ENCODE measurements around the gene ATP7A. TPM values are rescaled to one million over a fixed set of nuclear protein-coding genes. Genes with fewer than 3 reads are reported as not detected.
"Not testable (repeated sequence)": the region's sequence is repeated elsewhere in the genome, so short reads cannot be mapped to it uniquely, and the experiment has no call there.

Gene ATP7A
- total RNA-seq, 1 donor from 2014 or later = 7.9 TPM

DNA sequence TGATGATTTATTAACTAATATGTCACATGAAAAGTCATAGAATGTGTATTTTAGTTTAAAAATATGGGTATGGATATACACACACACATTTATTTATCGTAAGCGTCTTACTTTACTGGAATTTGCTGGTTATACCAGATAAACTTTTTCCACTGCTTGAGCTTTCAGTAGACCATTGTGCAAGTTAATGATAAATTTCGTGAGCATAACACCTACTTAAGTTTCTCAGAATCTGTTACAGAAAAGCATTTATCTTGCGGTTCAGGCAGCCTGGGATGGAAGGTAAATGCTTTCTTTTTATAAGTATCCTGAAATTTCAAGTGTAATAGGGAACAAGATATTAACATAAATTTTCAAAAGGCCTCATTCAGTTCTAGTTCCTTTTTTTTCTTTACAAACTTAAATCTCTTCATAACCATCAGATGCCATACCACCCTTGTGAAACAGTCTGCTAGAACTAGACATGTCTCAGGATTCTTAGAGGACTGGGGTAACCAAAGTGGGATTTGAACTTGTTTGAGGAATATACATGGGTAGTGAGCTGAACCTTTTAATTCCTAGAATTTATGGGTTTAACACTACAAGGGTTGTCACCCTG lies 27.7 kb downstream of the ATP7A start:
- no peak for DNase-seq (ENCODE audit: extremely low read depth, low read depth, low spot score)

DNA sequence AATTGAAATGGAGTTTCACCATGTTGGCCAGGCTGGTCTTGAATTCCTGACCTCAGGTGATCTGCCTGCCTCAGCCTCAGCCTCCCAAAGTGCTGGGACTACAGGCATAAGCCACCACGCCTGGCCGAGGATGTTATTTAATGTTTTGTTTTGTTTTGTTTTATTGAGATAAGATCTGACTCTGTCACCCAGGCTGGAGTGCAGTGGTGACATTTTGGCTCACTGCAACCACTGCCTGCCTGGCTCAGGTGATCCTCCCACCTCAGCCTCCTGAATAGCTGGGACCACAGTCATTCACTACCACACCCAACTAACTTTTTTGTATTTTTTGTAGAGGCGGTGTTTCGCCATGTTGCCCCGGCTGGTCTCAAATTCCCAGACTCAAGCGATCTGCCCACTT lies 34.5 kb downstream of the ATP7A start:
- not testable (repeated sequence) for DNase-seq (ENCODE audit: extremely low read depth, low read depth, low spot score)

DNA sequence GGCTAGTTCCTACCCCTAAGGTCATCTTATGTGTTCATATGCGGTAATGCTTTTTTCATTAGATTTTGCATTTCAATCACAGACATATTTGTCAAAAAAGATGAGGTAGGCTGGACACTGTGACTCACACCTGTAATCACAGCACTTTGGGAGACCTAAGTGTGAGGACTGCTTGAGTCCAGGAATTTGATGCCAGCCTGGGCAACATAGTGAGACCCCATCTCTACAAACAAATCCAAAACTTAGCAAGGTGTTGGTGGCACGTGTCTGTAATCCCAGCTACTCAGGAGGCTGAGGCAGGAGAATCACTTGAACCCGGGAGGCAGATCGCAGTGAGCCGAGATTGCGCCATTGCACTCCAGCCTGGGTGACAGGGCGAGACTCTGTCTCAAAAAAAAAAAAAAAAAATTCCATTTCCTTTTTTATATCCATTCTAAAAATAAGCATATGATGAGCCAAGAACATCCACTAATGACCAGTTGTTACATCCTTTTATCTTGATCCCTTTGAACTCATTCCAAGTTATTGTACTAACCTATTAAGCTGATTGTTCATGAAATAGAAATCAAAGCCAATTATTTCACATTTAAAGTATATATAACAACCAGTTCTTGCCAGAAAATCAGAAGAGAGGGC lies 35.5 kb downstream of the ATP7A start:
- DNase-seq (ENCODE audit: extremely low read depth, low read depth, low spot score) = no peak

DNA sequence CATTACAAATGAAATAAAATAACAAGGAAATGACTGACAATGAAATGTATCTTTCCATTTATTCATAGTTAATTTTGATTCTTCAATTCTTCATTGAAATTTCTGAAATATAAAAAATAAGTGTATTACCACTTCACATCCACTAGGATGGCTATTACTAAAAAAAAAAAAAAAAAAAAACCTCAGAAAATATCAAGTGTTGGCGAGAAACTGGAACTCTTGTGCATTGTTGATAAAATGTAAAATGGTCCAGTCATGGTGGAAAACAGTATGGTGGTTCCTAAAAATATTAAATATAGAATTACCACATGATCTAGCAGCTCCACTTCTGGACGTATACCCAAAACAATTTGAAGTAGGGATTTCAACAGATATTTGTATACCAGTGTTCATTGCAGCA lies 36.1 kb downstream of the ATP7A start:
- DNase-seq (ENCODE audit: extremely low read depth, low read depth, low spot score) = no peak

DNA sequence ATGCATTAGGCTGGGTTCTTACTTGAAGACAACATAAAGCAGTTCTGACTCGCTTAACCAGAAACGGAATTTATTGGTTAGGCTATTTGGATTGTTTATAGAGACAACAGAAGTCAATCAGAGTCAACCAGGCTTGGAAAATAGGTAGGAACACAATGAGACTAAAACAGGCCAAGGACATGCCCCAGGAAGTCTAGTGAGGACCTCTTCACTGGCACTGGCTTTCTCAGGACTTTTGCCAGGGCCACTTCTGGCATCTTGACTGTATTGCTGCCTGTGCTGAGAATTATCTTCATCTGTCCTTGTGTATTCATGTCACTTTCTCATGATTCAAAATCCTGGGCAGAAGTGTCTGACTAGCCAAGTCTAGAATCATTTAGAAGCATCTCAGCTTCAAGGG lies 39.3 kb downstream of the ATP7A start:
- no peak for DNase-seq (ENCODE audit: extremely low read depth, low read depth, low spot score)

DNA sequence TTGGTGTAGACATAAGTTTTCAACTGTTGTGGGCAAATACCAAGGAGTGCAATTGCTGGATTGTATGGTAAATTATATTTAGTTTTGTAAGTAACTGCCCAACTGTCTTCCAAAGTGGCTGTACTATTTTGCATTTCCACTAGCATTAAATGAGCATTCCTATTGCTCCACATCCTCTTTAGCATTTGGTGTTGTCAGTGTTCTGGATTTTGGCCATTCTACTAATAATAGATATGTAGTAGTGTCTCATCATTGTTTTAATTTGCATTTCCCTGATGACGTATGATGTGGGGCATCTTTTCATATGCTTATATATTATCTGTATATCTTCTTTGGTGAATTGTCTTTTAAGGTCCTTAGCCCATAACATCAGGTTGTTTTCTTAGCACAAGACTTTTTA lies 41.7 kb downstream of the ATP7A start:
- no peak for DNase-seq (ENCODE audit: extremely low read depth, low read depth, low spot score)

DNA sequence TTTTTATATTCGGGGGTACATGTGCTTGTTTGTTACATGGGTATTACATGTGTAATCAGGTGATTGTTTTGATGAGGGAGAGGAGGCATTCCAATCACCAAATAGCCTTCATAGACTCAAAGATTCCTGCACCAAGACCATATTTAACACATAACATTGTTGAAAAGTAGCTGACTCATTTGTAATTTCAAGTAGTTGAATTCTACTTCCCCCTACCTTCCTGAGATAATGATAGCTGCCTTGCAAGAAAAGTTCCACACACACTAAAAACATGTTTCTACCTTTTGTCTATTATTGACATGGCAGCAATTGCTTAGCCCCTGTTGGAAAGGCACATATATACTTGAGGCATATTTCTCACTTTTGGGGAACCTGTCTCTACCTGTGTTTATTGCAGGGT lies 42.8 kb downstream of the ATP7A start:
- no peak for DNase-seq (ENCODE audit: extremely low read depth, low read depth, low spot score)

DNA sequence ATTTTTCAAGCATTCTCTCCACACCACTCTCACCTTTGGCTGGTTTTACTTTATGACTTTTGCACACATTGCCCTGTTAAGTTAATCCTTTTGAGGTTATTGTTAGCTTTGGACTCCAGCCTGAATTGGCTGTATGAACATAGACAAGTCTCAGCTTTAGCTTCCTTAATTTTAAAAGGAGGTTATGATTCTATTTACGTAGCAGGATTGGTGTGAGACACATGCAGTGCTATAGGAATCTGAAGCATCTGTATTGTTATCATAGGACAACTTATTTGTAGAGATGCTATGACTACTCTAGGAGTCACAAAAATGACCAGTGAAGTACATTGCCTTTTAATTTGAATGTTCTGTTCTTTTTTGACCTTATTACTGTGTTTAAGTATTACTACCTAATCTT lies 43.2 kb downstream of the ATP7A start:
- DNase-seq (ENCODE audit: extremely low read depth, low read depth, low spot score) = no peak

DNA sequence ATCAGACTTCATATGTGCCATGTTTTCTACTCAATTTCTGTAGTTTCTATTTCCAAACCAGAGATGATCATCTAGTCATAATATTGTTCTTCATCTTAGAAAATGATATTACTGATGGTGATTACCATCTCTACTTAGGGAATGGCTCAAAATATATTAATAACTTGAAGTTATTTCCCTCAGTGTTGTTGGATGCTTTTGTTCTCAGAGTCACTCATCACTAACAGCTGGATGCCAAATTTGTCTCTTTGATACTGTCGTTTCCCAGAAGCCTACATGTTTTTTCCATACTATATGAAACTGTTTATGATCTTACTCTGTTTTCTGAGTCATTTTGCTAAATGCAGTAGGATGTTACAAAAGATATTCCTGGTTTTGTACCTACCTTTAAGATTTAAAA lies 50.1 kb downstream of the ATP7A start:
- DNase-seq (ENCODE audit: extremely low read depth, low read depth, low spot score) = no peak

DNA sequence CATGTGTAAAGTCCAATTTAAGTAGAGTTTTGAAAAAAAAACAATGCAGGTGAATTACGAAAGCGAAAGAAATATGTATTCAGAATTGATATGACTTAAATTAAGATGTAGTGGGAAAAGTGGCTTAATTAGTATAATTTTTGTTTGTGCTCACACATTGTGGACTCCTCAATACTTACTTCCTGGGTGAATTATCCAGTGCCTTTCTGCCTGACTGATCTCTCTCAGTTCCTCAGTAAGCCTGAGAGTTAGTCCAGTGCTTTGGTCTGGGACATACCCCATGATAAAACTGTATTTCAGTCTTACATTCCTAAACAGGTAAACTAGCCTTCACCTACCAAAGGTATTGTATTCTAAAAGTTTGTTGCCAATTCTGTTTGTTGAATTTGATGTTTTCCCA lies 50.6 kb downstream of the ATP7A start:
- no peak for DNase-seq (ENCODE audit: extremely low read depth, low read depth, low spot score)

DNA sequence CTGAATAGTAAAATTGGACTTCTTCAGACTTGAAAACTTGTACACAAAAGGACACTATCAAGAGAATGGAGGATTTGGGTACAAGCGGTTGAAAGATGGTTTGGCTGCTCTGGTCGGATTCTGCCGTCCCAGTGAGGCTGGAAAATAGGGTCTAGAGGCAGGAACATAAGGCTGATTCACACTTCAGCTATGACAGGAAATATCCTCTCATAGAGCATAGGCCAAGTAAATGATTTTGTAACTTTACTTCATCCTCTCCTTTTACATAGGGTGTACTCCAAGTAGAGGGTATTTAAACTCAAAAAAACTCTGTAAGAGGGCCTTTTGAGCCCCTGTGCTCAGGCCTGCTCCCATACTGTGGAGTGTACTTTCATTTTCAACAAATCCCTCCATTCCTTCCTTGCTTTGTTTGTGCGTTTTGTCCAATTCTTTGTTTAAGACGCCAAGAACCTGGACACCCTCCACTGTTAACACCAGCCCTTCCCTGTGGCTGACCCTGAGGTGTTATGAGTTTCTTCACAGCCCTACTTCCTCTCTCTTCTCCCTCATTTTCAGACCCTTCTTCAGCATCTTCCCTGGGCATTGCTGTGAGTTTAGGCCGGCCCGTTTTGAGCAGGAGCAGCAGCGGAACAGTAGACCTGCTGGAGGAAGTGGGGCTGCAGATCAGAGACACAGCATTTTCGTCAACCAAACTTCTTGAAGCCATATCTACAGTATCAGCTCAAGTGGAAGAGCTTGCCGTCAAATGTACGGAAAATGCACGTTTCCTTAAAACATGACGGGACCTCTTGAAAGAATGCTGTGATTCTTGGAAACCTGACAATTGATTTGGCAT lies 51.8 kb downstream of the ATP7A start:
- DNase-seq (ENCODE audit: extremely low read depth, low read depth, low spot score) = no peak

DNA sequence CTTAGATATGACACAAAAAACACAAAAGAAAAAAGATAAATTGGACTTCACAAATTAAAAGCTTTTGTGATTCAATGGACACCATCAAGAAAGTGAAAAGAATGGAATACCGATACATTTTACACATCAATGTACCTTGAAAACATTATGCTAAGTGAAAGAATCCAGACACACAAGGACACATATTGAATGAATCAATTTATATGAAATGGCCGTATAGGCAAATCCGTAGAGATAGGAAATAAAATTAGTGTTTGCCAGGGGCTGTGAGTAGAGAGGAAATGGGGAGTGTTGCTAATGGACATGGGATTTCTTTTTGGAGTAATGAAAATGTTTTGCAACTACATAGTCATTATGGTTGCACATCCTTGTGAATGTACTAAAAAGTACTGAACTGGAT lies 55.9 kb downstream of the ATP7A start:
- DNase-seq (ENCODE audit: extremely low read depth, low read depth, low spot score) = no peak

DNA sequence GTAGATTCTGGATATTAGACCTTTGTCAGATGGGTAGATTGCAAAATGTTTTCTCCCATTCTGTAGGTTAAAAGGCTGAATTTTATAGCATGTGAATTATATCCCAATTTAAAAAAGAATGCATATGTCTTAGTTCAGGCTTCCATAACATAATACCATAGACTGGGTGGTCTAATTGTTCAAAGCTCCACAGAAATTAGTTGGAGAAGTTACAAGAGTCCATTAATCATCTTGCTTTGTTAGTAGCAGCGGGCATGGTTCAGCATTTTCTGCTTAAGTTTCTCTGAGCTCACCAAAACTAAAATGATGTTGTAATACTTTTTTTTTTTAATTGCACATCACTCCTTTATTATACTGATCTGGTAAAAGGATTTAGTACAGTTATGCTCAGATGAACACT lies 57.1 kb downstream of the ATP7A start:
- no peak for DNase-seq (ENCODE audit: extremely low read depth, low read depth, low spot score)

DNA sequence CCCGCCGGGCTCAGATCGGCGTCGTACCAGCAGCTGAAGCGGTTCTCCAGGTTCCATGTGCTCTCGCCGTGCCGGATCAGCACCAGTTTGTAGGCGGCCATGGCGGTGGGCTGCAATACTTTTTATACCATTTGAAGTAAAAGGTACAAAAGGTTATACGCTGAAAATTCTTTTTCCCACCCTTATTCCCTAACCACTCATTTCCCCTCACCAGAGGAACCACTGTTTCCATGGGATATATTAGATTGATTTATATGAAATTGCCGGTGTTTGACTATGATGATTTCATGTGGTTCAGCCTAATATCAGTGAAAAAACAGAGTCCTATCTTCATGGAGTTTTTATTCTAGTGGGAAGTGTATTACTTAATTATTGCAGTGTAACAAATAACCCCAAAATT lies 59.0 kb downstream of the ATP7A start, which contains the start of gene PGAM4:
Gene PGAM4, minus strand, starts transcription at position 101 of the 400 bp plus-strand sequence. Its CDS starts 0 bp downstream, at position 101.
- DNase-seq (ENCODE audit: extremely low read depth, low read depth, low spot score) = no peak

DNA sequence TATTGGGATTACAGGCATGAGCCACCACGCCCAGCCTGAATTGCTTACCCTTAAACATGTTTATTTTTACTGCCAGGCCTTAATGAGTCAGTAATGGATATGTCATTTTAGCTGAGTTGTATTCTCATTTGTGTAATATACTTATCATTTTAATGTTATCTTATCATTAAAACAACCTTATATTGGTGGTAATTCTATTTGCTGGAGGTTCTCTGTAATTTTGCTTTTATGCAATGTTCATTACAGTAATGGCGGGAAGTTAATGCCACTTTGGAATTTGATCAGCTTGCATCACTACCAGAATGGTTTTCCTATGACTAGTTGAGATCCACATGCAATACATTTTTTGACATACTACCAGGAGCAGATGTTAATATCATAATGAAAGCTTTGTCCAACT lies 65.3 kb downstream of the ATP7A start:
- DNase-seq (ENCODE audit: extremely low read depth, low read depth, low spot score) = no peak

DNA sequence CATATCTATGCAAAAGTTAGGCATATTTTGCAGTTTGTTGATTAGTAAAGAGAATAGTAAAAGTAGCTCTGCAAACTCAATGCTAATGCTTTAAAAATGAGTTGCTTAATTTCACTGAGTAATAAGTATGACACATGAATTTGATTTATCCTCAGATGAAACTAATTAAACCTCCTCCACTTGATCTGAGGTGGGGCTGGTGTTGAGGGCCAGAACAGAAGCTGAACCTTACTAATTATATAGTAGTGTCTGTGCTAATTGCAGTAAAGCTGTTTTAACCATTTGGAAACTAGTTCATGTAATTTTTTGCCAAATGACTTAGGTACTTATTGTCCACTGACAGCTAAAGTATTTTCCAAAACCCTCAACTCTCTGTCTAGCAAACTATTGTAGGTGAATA lies 66.6 kb downstream of the ATP7A start:
- DNase-seq (ENCODE audit: extremely low read depth, low read depth, low spot score) = no peak

DNA sequence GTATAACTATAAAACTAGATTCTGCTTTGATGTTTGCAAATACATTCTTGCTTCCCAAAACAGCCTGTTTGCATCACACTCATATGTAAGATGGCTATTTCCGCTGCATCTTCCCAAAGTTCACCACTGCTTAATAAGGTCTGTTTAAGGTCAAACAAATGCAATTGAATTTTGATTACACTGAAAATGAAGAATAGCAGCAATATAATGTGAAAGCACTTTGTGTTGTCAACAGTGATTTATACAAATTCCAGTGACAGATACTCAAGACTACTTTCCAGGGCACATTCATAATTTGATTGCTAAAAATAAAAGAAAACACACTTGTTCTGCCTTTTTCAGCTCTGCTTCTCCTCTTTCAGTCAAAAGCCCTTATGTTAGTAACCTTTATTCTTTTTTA lies 67.0 kb downstream of the ATP7A start:
- no peak for DNase-seq (ENCODE audit: extremely low read depth, low read depth, low spot score)

DNA sequence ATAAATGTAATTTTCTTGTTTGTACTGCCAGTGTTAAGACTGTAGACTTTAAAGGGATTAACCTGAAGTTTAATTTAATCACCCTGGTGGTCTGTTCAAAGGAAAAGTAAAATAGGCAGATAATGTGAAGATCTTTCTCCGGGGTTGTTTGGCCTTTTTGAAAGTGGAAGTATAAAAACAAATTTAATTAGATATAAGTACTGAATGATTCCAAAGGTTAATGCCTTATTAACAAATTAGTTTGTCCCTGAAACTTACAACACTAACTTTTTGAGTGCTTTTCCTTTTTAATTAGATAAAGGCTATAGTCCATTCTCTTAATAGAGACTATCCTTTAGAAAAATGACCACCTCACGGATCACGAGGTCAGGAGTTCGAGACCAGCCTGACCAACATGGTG lies 69.4 kb downstream of the ATP7A start:
- no peak for DNase-seq (ENCODE audit: extremely low read depth, low read depth, low spot score)

DNA sequence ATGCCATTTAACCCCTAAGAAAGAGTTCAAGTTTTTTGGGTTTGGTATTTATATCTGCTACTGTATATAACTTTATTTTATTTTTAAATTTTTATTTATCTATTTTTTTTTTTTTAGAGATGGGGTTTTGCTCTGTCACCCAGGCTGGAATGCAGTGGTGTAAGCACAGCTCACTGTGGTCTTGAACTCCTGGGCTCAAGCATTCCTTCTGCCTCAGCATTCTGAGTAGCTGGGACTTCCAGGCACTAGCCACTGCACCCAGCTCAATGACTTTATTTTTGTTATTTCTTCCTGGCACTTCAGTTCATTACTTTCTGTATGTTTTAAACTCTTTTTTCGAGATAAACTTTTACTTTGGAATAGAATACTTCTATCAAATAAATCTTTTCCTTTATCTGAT lies 101.4 kb downstream of the ATP7A start:
- no peak for DNase-seq (ENCODE audit: extremely low read depth, low read depth, low spot score)

DNA sequence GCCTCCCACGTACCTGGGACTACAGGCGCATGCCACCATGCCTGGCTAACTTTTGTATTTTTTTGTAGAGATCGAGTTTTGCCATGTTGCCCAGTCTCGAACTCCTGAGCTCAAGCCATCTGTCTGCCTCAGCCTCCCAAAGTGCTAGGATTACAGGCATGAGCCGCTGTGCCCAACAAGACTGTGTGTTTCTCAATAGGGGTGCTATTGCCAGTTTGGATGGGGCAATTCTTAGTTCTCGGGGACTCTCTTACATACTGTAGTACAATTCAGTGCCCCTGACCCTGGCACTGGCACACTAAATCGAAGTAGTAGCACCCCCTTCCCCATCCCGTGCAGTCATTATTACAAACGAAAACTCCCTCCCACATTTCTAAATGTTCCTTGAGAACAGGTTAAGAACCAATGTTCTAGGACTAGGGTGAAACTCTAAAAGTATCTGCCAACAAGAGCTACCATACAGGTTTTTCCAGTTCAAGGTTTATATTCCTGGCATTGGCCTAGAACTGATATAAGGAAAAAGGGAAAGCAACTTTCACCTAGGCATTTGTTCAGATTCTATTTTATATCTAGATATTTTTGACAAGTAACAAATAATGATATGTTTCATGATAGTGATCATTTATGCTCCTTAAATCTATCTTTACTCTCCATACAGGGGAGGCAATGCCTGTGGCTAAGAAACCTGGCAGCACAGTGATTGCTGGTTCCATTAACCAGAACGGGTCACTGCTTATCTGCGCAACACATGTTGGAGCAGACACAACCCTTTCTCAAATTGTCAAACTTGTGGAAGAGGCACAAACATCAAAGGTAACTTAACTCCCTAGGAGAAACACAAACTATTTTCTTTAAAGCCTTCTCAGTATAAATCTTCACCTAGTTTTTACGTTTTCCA lies 109.3 kb downstream of the ATP7A start:
- DNase-seq (ENCODE audit: extremely low read depth, low read depth, low spot score) = no peak

Data from glomerular endothelial cell (primary cell).